Subcutaneous abdominal adipose tissue (tissue), 5 donors: ENCODE measurements around the gene TMEM168.

ENCODE experiments used
- H3K27ac ChIP-seq: one replicate; pipeline ENCODE4 v1.7.0; 2013; ENCODE audit warnings: low read depth, mild to moderate bottlenecking, inconsistent platforms, low read length, moderate library complexity
- H3K27me3 ChIP-seq, 5 donors: one replicate each; pipeline ENCODE4 v1.7.0; 2013; ENCODE audit warnings: low read length in 5 of 5, inconsistent platforms in 1 of 5; ENCODE audit not compliant: control insufficient read depth in 5 of 5, insufficient read depth in 4 of 5
- H3K36me3 ChIP-seq, 5 donors: one replicate each; pipeline ENCODE4 v1.7.0; 2013; ENCODE audit warnings: low read length in 5 of 5; ENCODE audit not compliant: control insufficient read depth in 5 of 5, insufficient read depth in 5 of 5
- H3K4me1 ChIP-seq, 5 donors: one replicate each; pipeline ENCODE4 v1.7.0; 2013; ENCODE audit warnings: low read length in 5 of 5, mild to moderate bottlenecking in 3 of 5, moderate library complexity in 1 of 5; ENCODE audit not compliant: control insufficient read depth in 5 of 5, insufficient read depth in 5 of 5
- H3K4me3 ChIP-seq, 5 donors: one replicate each; pipeline ENCODE4 v1.7.0; 2013; ENCODE audit warnings: low read length in 5 of 5, low read depth in 1 of 5
- H3K9ac ChIP-seq, 5 donors: one replicate each; pipeline ENCODE4 v1.7.0; 2013; ENCODE audit warnings: low read length in 5 of 5, mild to moderate bottlenecking in 4 of 5, moderate library complexity in 3 of 5
- H3K9me3 ChIP-seq, 5 donors: one replicate each; pipeline ENCODE4 v1.7.0; 2013; ENCODE audit warnings: low read length in 5 of 5; ENCODE audit not compliant: control insufficient read depth in 5 of 5
- donor health status: healthy.
- donor health status: healthy.
- donor health status: healthy.
- donor health status: healthy.
- donor health status: healthy.

TMEM168 gene

DNA sequence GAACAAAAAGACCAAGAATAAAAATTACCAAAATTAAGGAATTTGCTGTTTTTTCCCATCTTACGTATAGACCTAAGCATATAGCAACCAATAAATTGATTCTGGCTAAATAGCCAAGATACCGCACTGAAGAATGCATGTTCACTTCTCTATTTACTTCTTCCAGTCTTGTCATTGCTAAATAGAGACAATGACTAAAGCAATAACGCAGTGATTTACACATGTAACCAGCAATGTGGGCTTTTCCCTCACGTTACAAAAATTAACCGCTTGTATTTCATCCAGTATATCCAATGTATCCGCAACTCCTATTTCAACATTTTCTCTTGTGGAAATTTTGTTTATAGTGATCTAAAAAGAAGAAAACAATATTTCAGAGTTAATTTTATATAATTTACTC, 5.6 kb downstream of the TMEM168 start:
- Histone ChIP-seq H3K36me3 (peaks cover 2 to 19% (median 15%) of the 10 kb centered on the region in 5 donors), H3K27me3 (no peaks in the 10 kb centered on the region), H3K27ac (no peak overlapping the region), H3K9me3 (no peaks in the 10 kb centered on the region), H3K4me1 (peaks cover 3 to 18% (median 12%) of the 10 kb centered on the region in 5 donors), H3K4me3 (no peak overlapping the region), H3K9ac (no peak overlapping the region)

DNA sequence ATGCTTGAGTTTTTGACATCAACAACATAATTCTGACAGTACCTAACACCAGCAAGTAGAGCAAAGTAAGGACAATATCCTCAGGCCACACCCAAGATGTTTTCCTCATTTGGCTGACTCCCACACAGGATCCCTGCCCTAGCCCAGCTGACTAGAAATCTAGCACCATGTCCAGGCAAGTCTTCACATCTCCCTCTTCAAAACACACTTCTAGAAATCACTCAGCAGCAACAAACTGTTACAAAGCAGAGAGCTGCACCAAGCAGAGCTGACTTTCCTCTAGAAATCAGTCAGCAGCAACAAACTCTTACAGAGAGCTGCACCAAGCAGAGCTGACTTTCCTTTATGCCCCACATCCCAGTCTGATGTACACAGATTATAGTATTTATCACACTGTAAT, 7.7 kb downstream of the TMEM168 start:
- H3K36me3 ChIP-seq, result peaks cover 2 to 19% (median 18%) of the 10 kb centered on the region in 5 donors
- H3K4me3 ChIP-seq, result no peak overlapping the region
- no peak overlapping the region for H3K27ac ChIP-seq
- no peaks in the 10 kb centered on the region for H3K9me3 ChIP-seq
- no peaks in the 10 kb centered on the region for H3K27me3 ChIP-seq
- H3K9ac ChIP-seq, result no peak overlapping the region
- peaks cover 0 to 4% (median 0%) of the 10 kb centered on the region in 5 donors for H3K4me1 ChIP-seq

DNA sequence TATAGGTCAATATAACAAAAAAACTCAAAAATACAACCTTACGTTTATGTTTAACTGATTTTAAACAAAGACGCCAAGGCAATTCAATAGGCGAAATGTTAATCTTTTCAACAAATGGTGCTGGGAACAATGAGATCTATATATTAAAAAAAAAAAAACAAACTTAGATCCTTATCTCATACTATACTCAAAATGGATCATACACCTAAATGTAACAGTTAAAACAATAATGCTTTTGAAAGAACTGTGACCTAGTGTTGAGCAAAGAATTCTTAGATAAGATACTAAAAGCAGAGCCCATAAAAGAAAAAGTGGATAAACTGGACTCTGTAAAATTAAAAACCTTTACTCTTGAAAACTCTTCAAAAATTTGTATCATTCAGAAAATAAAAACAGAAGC, 8.6 kb downstream of the TMEM168 start:
- no peak overlapping the region for H3K27ac ChIP-seq
- peaks cover 0 to 4% (median 0%) of the 10 kb centered on the region in 5 donors for H3K4me1 ChIP-seq
- peaks cover 2 to 19% (median 18%) of the 10 kb centered on the region in 5 donors for H3K36me3 ChIP-seq

DNA sequence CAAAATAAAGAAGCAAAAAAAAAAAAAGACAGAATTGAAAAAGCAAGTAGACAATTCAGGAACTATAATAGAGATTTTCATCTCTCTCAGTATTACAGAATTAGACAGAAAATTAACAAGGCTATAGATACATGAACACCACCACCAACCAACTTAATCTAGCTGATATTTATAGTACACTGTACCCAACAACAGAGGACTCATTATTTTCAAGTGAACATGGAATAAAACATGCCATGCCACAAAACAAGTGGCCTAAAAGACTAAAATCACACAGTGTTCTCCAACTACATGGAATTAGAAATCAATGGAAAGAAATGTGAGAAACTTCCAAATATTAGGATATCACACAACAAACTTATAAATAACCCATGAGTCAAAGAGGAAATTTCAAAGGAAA, 9.1 kb downstream of the TMEM168 start:
- Histone ChIP-seq H3K27ac (no peak overlapping the region), H3K9me3 (no peaks in the 10 kb centered on the region), H3K27me3 (no peaks in the 10 kb centered on the region), H3K4me3 (no peak overlapping the region), H3K9ac (no peak overlapping the region), H3K4me1 (peaks cover 0 to 4% (median 0%) of the 10 kb centered on the region in 5 donors), H3K36me3 (peaks cover 2 to 19% (median 18%) of the 10 kb centered on the region in 5 donors)

More for the DNA sequence above, 8.6 kb downstream of the TMEM168 start:
- H3K9me3 ChIP-seq, result no peaks in the 10 kb centered on the region
- no peak overlapping the region for H3K4me3 ChIP-seq
- H3K27me3 ChIP-seq, result no peaks in the 10 kb centered on the region
- no peak overlapping the region for H3K9ac ChIP-seq

DNA sequence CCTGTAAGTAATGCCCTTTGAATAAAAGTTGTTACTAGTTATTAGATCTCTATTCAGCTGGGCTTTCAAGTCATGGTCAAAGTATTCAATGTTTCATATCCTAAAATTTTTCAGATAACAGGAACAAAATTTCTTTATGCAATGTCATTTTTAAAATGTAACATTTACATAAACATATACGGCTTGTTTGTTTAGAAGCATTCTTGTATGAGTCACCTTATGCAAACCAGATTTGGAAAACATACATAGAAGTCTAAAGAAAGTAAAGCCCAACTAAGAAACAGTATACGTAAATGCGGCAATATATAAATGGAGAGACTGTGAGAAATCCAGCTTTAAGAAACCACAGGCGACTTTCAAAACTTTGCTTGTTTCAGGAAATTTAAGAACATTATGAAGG, 10.5 kb downstream of the TMEM168 start:
- Histone ChIP-seq H3K9me3 (no peaks in the 10 kb centered on the region), H3K36me3 (peaks cover 4 to 19% (median 18%) of the 10 kb centered on the region in 5 donors), H3K4me3 (no peak overlapping the region), H3K4me1 (peaks cover 0 to 4% (median 0%) of the 10 kb centered on the region in 5 donors), H3K27me3 (no peaks in the 10 kb centered on the region), H3K9ac (no peak overlapping the region), H3K27ac (no peak overlapping the region)

DNA sequence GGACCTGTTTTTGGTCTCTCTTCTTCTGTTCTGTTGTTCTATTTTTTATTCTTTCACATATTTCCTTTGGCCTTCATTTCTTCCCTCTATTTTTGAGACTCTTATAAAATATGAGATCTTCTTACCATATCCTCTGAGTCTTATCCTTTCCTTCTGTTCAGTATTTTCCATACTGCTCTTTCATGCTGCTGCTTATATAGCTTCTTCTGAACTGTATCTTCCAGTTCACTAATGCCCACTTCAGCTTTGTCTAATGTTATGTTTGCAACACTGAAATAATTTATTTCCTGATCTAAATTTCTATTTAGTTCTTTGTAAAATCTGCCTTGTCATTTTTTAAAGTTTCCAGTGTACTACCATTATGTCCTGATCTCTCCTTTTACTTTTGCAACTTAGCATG, 12.8 kb downstream of the TMEM168 start:
- H3K9me3 ChIP-seq, result no peaks in the 10 kb centered on the region
- peaks cover 3 to 9% (median 4%) of the 10 kb centered on the region in 5 donors for H3K36me3 ChIP-seq
- H3K4me1 ChIP-seq, result no peaks in the 10 kb centered on the region
- no peaks in the 10 kb centered on the region for H3K27me3 ChIP-seq
- H3K9ac ChIP-seq, result no peak overlapping the region
- no peak overlapping the region for H3K4me3 ChIP-seq
- H3K27ac ChIP-seq, result no peak overlapping the region

DNA sequence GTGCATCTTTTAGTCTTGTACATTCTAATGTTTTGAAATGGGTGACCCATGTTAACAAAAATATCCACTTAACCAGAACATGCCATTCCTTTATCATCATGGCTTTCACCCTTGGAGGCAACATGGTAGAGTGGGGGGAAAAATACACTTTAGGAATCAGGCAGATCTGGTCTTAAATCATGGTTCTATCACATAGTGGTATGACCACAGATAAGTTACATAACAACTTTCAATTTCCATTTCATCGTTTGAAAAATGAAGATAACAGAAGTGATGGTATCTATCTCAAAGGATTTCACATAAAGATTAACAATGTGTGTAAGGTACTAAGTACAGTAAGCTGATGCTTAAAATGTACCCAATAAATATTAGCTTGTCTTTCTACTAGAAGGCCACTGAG, 19.0 kb downstream of the TMEM168 start:
- Histone ChIP-seq H3K4me1 (no peaks in the 10 kb centered on the region), H3K36me3 (peaks cover 5 to 22% (median 9%) of the 10 kb centered on the region in 5 donors), H3K4me3 (no peak overlapping the region), H3K9me3 (no peaks in the 10 kb centered on the region), H3K27me3 (no peaks in the 10 kb centered on the region), H3K9ac (no peak overlapping the region), H3K27ac (no peak overlapping the region)

DNA sequence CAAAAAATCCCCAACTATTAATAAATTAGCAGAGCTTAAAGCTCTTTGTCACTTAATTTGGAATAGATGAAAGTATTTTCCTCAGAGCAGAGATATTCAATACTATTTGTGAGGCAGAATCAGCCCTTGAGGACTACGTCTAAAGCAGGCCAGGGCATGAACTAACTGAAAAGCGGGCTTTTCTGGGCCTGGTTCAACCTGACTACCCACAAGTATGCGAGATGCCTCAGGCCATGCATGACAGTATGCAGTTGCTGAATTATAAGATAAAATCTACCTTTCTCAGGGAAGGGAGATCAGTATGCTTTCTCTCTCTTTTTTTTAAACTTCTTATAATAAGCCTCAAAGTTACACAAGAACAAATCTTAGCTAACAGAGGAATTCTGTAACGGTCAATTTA, 20.1 kb downstream of the TMEM168 start:
- Histone ChIP-seq H3K4me1 (no peaks in the 10 kb centered on the region), H3K4me3 (no peak overlapping the region), H3K9me3 (no peaks in the 10 kb centered on the region), H3K36me3 (peaks cover 5 to 22% (median 9%) of the 10 kb centered on the region in 5 donors), H3K27ac (no peak overlapping the region), H3K9ac (no peak overlapping the region), H3K27me3 (no peaks in the 10 kb centered on the region)

DNA sequence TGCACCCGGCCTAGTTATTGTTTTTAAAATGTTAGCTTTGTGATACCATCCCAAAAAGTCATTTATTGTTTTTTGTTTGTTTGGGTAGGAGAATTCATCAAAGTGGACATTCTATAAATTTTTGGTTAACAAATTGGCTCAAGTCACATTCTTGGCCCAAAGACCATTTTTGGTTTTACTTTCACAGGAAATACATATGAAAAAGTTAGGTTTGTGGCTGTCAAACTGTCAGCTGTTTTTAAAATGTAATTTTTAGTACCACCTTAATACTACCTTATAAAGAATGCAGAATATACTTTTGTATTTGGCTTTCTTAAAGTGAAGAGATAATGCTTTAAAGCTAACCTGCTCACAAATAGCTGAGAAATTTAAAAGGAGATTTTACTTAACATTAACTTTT, 25.1 kb downstream of the TMEM168 start:
- Histone ChIP-seq H3K27ac (no peak overlapping the region), H3K27me3 (no peaks in the 10 kb centered on the region), H3K4me3 (no peak overlapping the region), H3K4me1 (no peaks in the 10 kb centered on the region), H3K9ac (no peak overlapping the region), H3K9me3 (no peaks in the 10 kb centered on the region), H3K36me3 (peaks cover 4 to 22% (median 5%) of the 10 kb centered on the region in 5 donors)

DNA sequence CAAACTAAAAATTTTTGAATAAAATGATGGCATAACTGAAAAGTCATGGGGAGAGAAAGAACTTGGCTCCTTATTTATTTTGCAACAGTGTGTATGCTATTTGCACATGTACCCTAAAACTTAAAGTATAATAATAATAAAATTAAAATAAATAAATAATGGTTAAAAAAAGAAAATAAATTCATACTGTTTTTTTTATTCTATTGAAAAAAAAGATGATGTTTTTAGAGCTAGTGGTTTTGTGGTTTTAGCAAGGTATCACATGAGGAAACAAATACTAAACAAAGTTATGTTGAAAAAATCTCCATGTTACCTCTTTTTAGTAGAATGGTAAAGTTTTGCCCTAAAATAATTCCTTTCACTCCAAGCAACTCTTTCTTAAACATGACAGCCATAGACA, 26.2 kb downstream of the TMEM168 start:
- Histone ChIP-seq H3K27ac (no peak overlapping the region), H3K27me3 (no peaks in the 10 kb centered on the region), H3K9ac (no peak overlapping the region), H3K9me3 (no peaks in the 10 kb centered on the region), H3K4me3 (no peak overlapping the region), H3K36me3 (peaks cover 4 to 22% (median 5%) of the 10 kb centered on the region in 5 donors), H3K4me1 (no peaks in the 10 kb centered on the region)

DNA sequence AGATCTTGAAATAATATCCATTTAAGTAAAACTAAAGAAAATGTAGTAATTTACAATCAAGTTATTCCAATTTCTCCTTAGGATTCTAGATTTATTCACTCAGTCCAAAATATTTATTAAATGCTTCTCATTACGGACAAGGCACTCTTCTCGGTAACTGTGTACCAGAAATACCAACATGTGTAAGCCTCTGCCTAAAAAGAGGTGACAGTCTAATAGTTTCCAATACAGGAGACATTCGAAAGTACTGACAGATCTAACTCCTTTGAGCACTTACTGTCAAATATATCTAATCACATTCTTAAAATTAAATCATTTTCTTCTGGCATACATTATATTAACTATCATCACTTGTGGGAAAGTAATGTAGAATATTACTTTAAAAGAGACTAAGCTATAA, 26.9 kb downstream of the TMEM168 start:
- H3K4me1 ChIP-seq, result no peaks in the 10 kb centered on the region
- H3K9ac ChIP-seq, result no peak overlapping the region
- H3K4me3 ChIP-seq, result no peak overlapping the region
- no peaks in the 10 kb centered on the region for H3K27me3 ChIP-seq
- peaks cover 4 to 22% (median 5%) of the 10 kb centered on the region in 5 donors for H3K36me3 ChIP-seq
- no peaks in the 10 kb centered on the region for H3K9me3 ChIP-seq
- H3K27ac ChIP-seq, result no peak overlapping the region
